ENCODE measurements around the gene HOMER3. TPM values are rescaled to one million over a fixed set of nuclear protein-coding genes. Genes with fewer than 3 reads are reported as not detected.

The HOMER3 gene
- total RNA-seq, 1 donor from 2014 or later, result 28.2 TPM

DNA sequence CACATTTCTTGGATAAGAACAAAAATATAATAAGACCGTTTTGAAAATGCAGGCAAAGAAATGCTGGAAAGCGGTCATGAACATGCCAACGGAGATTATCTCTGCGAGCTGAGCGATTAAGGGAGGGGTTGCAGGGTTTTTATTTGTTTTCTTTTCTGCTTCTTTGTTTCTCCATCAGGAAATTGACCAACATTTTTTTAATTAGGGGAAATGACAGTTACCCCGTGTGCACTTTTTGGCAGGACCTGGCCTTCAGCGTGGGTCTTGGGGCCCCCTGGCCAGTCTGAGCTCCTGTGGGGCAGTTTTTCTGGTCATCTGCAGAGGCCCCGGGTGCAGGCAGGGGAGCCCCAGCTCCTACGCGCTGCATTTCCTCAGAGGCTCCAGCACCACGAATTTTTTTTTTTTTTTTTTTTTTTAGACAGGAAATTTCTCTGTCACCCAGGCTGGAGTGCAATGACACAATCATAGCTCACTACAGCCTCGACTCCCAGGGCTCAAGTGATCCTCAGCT, 31.3 kb upstream of the HOMER3 start:
- no peak overlapping the region for H3K4me2 ChIP-seq

DNA sequence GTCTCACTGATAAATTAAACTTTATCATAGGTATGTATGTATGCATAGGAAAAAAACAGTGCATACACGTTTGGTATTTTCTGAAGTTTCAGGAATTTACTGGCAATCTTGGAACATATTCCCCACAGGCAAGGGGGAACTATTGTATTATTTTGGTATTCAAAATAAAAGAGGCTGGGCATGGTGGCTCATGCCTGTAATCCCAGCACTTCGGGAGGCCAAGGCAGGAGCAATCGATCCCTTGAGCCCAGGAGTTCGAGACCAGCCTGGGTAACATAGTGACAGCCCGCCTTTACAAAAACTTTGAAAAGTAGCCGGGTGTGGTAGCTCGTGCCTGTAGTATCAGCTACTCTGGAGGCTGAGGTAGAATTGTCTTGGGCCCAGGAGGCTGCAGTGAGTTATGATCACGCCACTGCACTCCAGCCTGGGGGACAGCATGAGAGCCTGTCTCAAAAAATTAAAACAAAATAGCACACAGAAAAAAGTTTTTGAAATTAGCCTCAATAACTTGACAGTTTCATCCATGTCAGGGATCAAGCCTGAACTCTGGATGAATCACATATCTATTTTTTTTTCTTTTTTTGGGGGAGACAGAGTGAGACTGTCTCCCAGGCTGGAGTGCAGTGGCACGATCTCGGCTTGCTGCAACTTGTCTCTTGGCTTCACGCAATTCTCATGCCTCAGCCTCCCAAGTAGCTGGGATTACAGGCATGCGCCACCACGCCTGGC, 29.1 kb upstream of the HOMER3 start:
- Histone ChIP-seq H3K79me2 (ENCODE audit: low read depth) (no peaks in the 10 kb centered on the region), H3K9ac (no peak overlapping the region), H3K4me2 (no peak overlapping the region), H3K27ac (no peak overlapping the region), H3K4me3 (no peak overlapping the region), H3F3A (ENCODE audit: low read depth) (peaks cover 5% of the 10 kb centered on the region), H3K9me3 (ENCODE audit: low read depth) (no peaks in the 10 kb centered on the region), H3K27me3 (no peaks in the 10 kb centered on the region), H4K20me1 (ENCODE audit: low read depth) (no peaks in the 10 kb centered on the region), H3K4me1 (no peaks in the 10 kb centered on the region), H2AFZ (replicated peaks) (no peak overlapping the region), H3K36me3 (no peaks in the 10 kb centered on the region)
- Mint-ChIP-seq H3K4me1 (peaks cover 6% of the 10 kb centered on the region), H3K4me3 (no peak overlapping the region), H3K9me3 (no peaks in the 10 kb centered on the region), H3K27ac (no peak overlapping the region), H3K27me3 (ENCODE audit: insufficient read depth, low read depth) (peaks cover 5% of the 10 kb centered on the region), H3K36me3 (no peaks in the 10 kb centered on the region)
- no peak for DNase-seq (ENCODE audit: low spot score)
- TF ChIP-seq, protein P1, sequence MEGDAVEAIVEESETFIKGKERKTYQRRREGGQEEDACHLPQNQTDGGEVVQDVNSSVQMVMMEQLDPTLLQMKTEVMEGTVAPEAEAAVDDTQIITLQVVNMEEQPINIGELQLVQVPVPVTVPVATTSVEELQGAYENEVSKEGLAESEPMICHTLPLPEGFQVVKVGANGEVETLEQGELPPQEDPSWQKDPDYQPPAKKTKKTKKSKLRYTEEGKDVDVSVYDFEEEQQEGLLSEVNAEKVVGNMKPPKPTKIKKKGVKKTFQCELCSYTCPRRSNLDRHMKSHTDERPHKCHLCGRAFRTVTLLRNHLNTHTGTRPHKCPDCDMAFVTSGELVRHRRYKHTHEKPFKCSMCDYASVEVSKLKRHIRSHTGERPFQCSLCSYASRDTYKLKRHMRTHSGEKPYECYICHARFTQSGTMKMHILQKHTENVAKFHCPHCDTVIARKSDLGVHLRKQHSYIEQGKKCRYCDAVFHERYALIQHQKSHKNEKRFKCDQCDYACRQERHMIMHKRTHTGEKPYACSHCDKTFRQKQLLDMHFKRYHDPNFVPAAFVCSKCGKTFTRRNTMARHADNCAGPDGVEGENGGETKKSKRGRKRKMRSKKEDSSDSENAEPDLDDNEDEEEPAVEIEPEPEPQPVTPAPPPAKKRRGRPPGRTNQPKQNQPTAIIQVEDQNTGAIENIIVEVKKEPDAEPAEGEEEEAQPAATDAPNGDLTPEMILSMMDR (IDR thresholded peaks at IDR 0.05), result no peak
- no peak for TF ChIP-seq EZH2phosphoT487 (IDR thresholded peaks at IDR 0.05)
- no peak for TF ChIP-seq EZH2 (IDR thresholded peaks at IDR 0.05)

More for the DNA sequence above, 31.3 kb upstream of the HOMER3 start:
- Histone ChIP-seq H3K79me2 (ENCODE audit: low read depth) (no peaks in the 10 kb centered on the region), H3K27me3 (no peaks in the 10 kb centered on the region), H3K9me3 (ENCODE audit: low read depth) (no peaks in the 10 kb centered on the region), H4K20me1 (ENCODE audit: low read depth) (no peaks in the 10 kb centered on the region), H3K27ac (no peak overlapping the region), H3K9ac (no peak overlapping the region), H3K4me1 (no peaks in the 10 kb centered on the region), H2AFZ (replicated peaks) (no peak overlapping the region), H3K4me3 (no peak overlapping the region), H3F3A (ENCODE audit: low read depth) (no peaks in the 10 kb centered on the region), H3K36me3 (no peaks in the 10 kb centered on the region)
- peaks cover 3% of the 10 kb centered on the region for H3K4me1 Mint-ChIP-seq
- no peaks in the 10 kb centered on the region for H3K9me3 Mint-ChIP-seq
- no peaks in the 10 kb centered on the region for H3K36me3 Mint-ChIP-seq
- H3K4me3 Mint-ChIP-seq, result no peak overlapping the region
- peaks cover 5% of the 10 kb centered on the region for H3K27me3 Mint-ChIP-seq (ENCODE audit: insufficient read depth, low read depth)
- TF ChIP-seq, protein P1 (IDR thresholded peaks at IDR 0.05), result no peak
- TF ChIP-seq EZH2 (IDR thresholded peaks at IDR 0.05) (no peak), EZH2phosphoT487 (IDR thresholded peaks at IDR 0.05) (no peak)
- H3K27ac Mint-ChIP-seq, result no peak overlapping the region
- DNase-seq (ENCODE audit: low spot score), result no peak

DNA sequence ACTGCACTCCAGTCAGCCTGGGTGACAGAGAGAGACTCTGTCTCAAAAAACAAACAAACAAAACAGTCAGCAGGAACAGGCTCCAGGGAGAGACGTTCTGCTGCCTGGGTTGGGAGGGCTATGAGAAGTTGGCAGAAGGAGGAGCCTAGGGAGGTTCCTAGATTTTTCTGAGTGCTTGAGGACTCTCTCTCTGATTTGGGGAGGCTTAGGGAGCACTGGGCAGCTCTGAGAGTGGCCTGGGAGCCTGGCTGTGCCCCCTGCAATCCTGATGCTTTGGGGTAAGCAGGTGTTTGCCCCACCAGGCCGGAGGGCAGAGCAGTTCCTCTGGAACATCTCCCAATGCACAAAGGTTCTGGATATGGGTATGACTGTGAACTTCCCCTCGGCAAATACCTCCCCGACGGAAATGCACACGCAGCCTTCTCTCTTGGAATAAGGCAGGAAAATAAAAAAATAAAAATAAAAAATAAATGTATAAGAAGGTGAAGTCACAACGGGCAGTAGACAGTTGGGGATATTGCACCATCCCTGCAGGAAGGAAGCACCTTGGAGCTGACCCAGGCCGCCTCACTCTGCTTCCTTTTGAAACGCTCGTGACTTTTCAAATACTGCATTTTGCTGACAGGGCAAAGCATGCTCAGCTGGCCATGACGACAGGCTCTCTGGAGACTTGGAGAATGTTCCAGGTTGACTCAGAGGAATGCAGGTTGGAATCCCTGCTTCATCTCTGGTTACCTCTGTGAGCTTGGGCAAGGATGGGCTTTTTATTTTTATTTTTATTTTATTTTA, 26.5 kb upstream of the HOMER3 start:
- H3F3A ChIP-seq (ENCODE audit: low read depth), result peaks cover 5% of the 10 kb centered on the region
- no peaks in the 10 kb centered on the region for H3K36me3 ChIP-seq
- H3K79me2 ChIP-seq (ENCODE audit: low read depth), result no peaks in the 10 kb centered on the region
- H3K4me1 ChIP-seq, result no peaks in the 10 kb centered on the region
- no peak overlapping the region for H3K27ac Mint-ChIP-seq
- no peak for TF ChIP-seq EZH2phosphoT487 (IDR thresholded peaks at IDR 0.05)
- no peak for TF ChIP-seq EZH2 (IDR thresholded peaks at IDR 0.05)
- TF ChIP-seq, protein P1 (IDR thresholded peaks at IDR 0.05), result no peak
- no peaks in the 10 kb centered on the region for H3K36me3 Mint-ChIP-seq
- no peaks in the 10 kb centered on the region for H3K9me3 Mint-ChIP-seq
- H3K27me3 Mint-ChIP-seq (ENCODE audit: insufficient read depth, low read depth), result peaks cover 3% of the 10 kb centered on the region
- H2AFZ ChIP-seq (replicated peaks), result no peak overlapping the region
- no peak overlapping the region for H3K9ac ChIP-seq
- no peaks in the 10 kb centered on the region for H4K20me1 ChIP-seq (ENCODE audit: low read depth)
- no peak overlapping the region for H3K4me3 Mint-ChIP-seq
- no peak for DNase-seq (ENCODE audit: low spot score)
- H3K9me3 ChIP-seq (ENCODE audit: low read depth), result no peaks in the 10 kb centered on the region
- H3K4me3 ChIP-seq, result no peak overlapping the region
- H3K27ac ChIP-seq, result no peak overlapping the region
- H3K27me3 ChIP-seq, result peaks cover 2% of the 10 kb centered on the region
- H3K4me1 Mint-ChIP-seq, result peaks cover 6% of the 10 kb centered on the region
- H3K4me2 ChIP-seq, result no peak overlapping the region
